Endothelial cell of umbilical vein (primary cell): ENCODE measurements around the gene FGF3. TPM values are rescaled to one million over a fixed set of nuclear protein-coding genes. Genes with fewer than 3 reads are reported as not detected.

Experiments used
- Bru-seq: library from RNA; stranded (reverse); fragments of 400-500 nt; gene quantifications from one replicate; lab custom pipeline; 2021; lab: Mats Ljungman, UMichigan
- BruChase-seq, 2 experiments: library from RNA; stranded (reverse); fragments of 400-500 nt; gene quantifications; one replicate each; lab custom pipeline; 2021; lab: Mats Ljungman, UMichigan
- BruUV-seq: library from RNA; stranded (reverse); fragments of 400-500 nt; replicated peaks from 2 replicates; lab custom pipeline; 2021; lab: Mats Ljungman, UMichigan
- CTCF ChIA-PET: fragments of 300-600, 350-600 bp; sonication (Branson Sonifier 250); formaldehyde crosslinking; loops from one replicate; lab custom pipeline; 2021; ENCODE audit warnings: antibody characterized with exemption, inconsistent platforms; lab: Charles Lee
- POLR2A ChIA-PET: fragments of 300-600, 350-600 bp; sonication (Branson Sonifier 250); formaldehyde crosslinking; loops from one replicate; lab custom pipeline; 2021; ENCODE audit warnings: antibody characterized with exemption, inconsistent platforms; lab: Charles Lee
- DNase-seq: peaks from one replicate; pipeline ENCODE4 v3.0.0-alpha.2; 2011; ENCODE audit warnings: low read depth, low spot score
- FAIRE-seq: peaks from 2 replicates; lab custom pipeline; 2011; peaks lifted over from hg19 to GRCh38; lab: Jason Lieb, UNC
- H2AFZ ChIP-seq: 2 replicates; pipeline ENCODE4 v1.6.0; 2012; ENCODE audit warnings: low read depth, low read length, control low read depth, inconsistent platforms
- H3K27ac ChIP-seq: 2 replicates; pipeline ENCODE4 v1.5.1; 2011; ENCODE audit warnings: low read depth, mild to moderate bottlenecking, control low read depth, low read length, moderate library complexity; ENCODE audit not compliant: insufficient read depth
- H3K27me3 ChIP-seq, 2 experiments: 2 replicates each; pipeline versions ENCODE4 v1.6.0 to v1.6.1; 2011; ENCODE audit warnings: low read length in 2 of 2, mixed read lengths in 1 of 2; ENCODE audit not compliant: control insufficient read depth in 2 of 2, insufficient read depth in 2 of 2
- H3K36me3 ChIP-seq, 2 experiments: 2 replicates in 1 of 2; 3 replicates in 1 of 2; pipeline ENCODE4 v1.5.1; 2011; ENCODE audit warnings: low read length in 2 of 2, mild to moderate bottlenecking in 1 of 2, moderate library complexity in 1 of 2; ENCODE audit not compliant: control insufficient read depth in 2 of 2, insufficient read depth in 2 of 2; ENCODE audit errors: extremely low read depth in 1 of 2
- H3K4me1 ChIP-seq: 3 replicates; pipeline ENCODE4 v1.5.1; 2011; ENCODE audit warnings: mild to moderate bottlenecking, low read length; ENCODE audit not compliant: control insufficient read depth, insufficient read depth; ENCODE audit errors: extremely low read depth
- H3K4me2 ChIP-seq: 2 replicates; pipeline ENCODE4 v1.6.1; 2011; ENCODE audit warnings: low read length, control low read depth, mixed read lengths; ENCODE audit not compliant: insufficient read depth
- H3K4me3 ChIP-seq, 3 experiments: fragments of 200-600 bp in 1 of 3; sonication (generic), shearing (Covaris generic) in 1 of 3; replicated peaks in 1 of 3; 2 replicates each; pipeline ENCODE4 v1.5.1; 2011 to 2016; ENCODE audit warnings: control low read depth in 3 of 3, low read length in 3 of 3, mild to moderate bottlenecking in 2 of 3, inconsistent platforms in 1 of 3, low read depth in 1 of 3, moderate library complexity in 1 of 3; ENCODE audit not compliant: insufficient read depth in 1 of 3
- H3K79me2 ChIP-seq: 2 replicates; pipeline ENCODE4 v1.6.0; 2012; ENCODE audit warnings: low read length, inconsistent platforms; ENCODE audit not compliant: control insufficient read depth, insufficient read depth
- H3K9ac ChIP-seq: replicated peaks from 2 replicates; pipeline ENCODE3; 2011; ENCODE audit warnings: low read length, control low read depth; ENCODE audit not compliant: insufficient read depth; ENCODE audit errors: extremely low read depth
- H3K9me1 ChIP-seq: replicated peaks from 3 replicates; pipeline ENCODE4 v1.6.0; 2011; ENCODE audit warnings: mild to moderate bottlenecking, low read length; ENCODE audit not compliant: control insufficient read depth, insufficient read depth; ENCODE audit errors: extremely low read depth
- H3K9me3 ChIP-seq: replicated peaks from 2 replicates; pipeline ENCODE4 v1.5.1; 2012; ENCODE audit warnings: low read length, inconsistent platforms; ENCODE audit not compliant: control insufficient read depth, insufficient read depth
- H4K20me1 ChIP-seq: replicated peaks from 2 replicates; pipeline ENCODE3; 2011; ENCODE audit warnings: mild to moderate bottlenecking, low read length; ENCODE audit not compliant: control insufficient read depth, insufficient read depth; ENCODE audit errors: extremely low read depth
- EZH2 ChIP-seq: IDR thresholded peaks from 2 replicates; pipeline ENCODE4 v1.6.1; 2012; ENCODE audit warnings: borderline replicate concordance, low read depth, mild to moderate bottlenecking, moderate library complexity, low read length, inconsistent platforms; ENCODE audit not compliant: severe bottlenecking
- FOS ChIP-seq: IDR thresholded peaks from 2 replicates; pipeline ENCODE4 v1.6.1; 2011; ENCODE audit warnings: mild to moderate bottlenecking, low read length, moderate library complexity, borderline replicate concordance; ENCODE audit not compliant: insufficient read depth
- GATA2 ChIP-seq: IDR thresholded peaks from 2 replicates; pipeline ENCODE4 v1.7.0; 2011; ENCODE audit warnings: low read depth, mild to moderate bottlenecking, moderate library complexity, mixed read lengths, low read length; ENCODE audit not compliant: insufficient read length, insufficient read depth
- JUN ChIP-seq: IDR thresholded peaks from 2 replicates; pipeline ENCODE4 v1.6.1; 2011; ENCODE audit warnings: borderline replicate concordance, low read depth; ENCODE audit not compliant: insufficient read length, insufficient read depth
- MYC ChIP-seq: IDR thresholded peaks from one replicate; pipeline ENCODE4 v1.6.1; 2011; ENCODE audit warnings: mild to moderate bottlenecking, low read depth, low read length
- POLR2A ChIP-seq: IDR thresholded peaks from 2 replicates; pipeline ENCODE4 v1.6.1; 2012; ENCODE audit warnings: low read depth, mild to moderate bottlenecking, control low read depth, low read length
- POLR2AphosphoS5 ChIP-seq: IDR thresholded peaks from 2 replicates; pipeline ENCODE4 v1.6.1; 2012; ENCODE audit warnings: low read depth, mild to moderate bottlenecking, control low read depth, low read length, moderate library complexity; ENCODE audit not compliant: insufficient read depth
- dilution Hi-C: fragments of 300-500 bp; cut with MboI; formaldehyde crosslinking; loops from one replicate; pipeline ENCODE4 v1.15.0; 2019; ENCODE audit warnings: low sequenced_read_pairs; ENCODE audit not compliant: extremely low pct_ligation_motif_present
- intact Hi-C: fragments of 100-400 bp; cut with micrococcal nuclease; formaldehyde crosslinking; loops from one replicate; pipeline ENCODE4 v1.10.0; 2022
- long read RNA-seq: library from polyadenylated mRNA; stranded (forward); transcript quantifications from one replicate; pipeline ENCODE4 v2.0.0, GENCODE V29; 2021
- polyA minus RNA-seq, 3 experiments: library from RNA; depleted of rRNA, polyadenylated mRNA; stranded (reverse); fragments of >200 nt; gene quantifications; 1 replicate in 1 of 3; 2 replicates in 2 of 3; pipeline ENCODE4 v1.2.3, GENCODE V29; 2011
- polyA plus RNA-seq, 4 experiments: library from polyadenylated mRNA; depleted of rRNA in 3 of 4; stranded (reverse) in 3 of 4; unstranded in 1 of 4; fragments of >200 nt; gene quantifications; 2 replicates each; pipeline versions ENCODE4 v1.2.1 to v1.2.3, GENCODE V29; 2011 to 2012; ENCODE audit warnings: missing spikeins in 1 of 4
- total RNA-seq: library from RNA; stranded (reverse); gene quantifications from 2 replicates; pipeline ENCODE4 v1.2.3, GENCODE V29; 2021
- TF ChIP-seq, protein P1 (sequence below): IDR thresholded peaks from 2 replicates; pipeline ENCODE4 v1.6.1; 2011; ENCODE audit not compliant: insufficient read depth, insufficient read length
- TF ChIP-seq, protein P2 (sequence below), 2 donors: IDR thresholded peaks; 1 replicate in 1 of 2; 2 replicates in 1 of 2; pipeline ENCODE4 v1.5.1; 2011; ENCODE audit warnings: low read length in 2 of 2, mild to moderate bottlenecking in 2 of 2, moderate library complexity in 2 of 2, control low read depth in 1 of 2, inconsistent platforms in 1 of 2, low read depth in 1 of 2; ENCODE audit not compliant: insufficient read depth in 1 of 2; ENCODE audit errors: extremely low read depth in 1 of 2

FGF3 gene
- not detected in 2 replicates for total RNA-seq
- polyA plus RNA-seq = not detected in 2 replicates
- polyA plus RNA-seq (2011; cell fraction: cytosol; rRNA removed) = not detected in 2 replicates
- polyA plus RNA-seq (2011; cell fraction: nucleus; rRNA removed) = not detected in 2 replicates
- not detected in 2 replicates for polyA plus RNA-seq (2012)
- polyA minus RNA-seq = not detected in 2 replicates
- polyA minus RNA-seq (2011; cell fraction: cytosol; rRNA and poly(A)+ RNA removed) = not detected
- not detected in 2 replicates for polyA minus RNA-seq (2011; cell fraction: nucleus; rRNA and poly(A)+ RNA removed)
- not detected for Bru-seq, nascent RNA
- BruChase-seq, experiment 1, labeled RNA remaining after a 6-hour chase = not detected
- BruChase-seq, experiment 2, labeled RNA remaining after a 2-hour chase = not detected
- long read RNA-seq = 0 reads

DNA sequence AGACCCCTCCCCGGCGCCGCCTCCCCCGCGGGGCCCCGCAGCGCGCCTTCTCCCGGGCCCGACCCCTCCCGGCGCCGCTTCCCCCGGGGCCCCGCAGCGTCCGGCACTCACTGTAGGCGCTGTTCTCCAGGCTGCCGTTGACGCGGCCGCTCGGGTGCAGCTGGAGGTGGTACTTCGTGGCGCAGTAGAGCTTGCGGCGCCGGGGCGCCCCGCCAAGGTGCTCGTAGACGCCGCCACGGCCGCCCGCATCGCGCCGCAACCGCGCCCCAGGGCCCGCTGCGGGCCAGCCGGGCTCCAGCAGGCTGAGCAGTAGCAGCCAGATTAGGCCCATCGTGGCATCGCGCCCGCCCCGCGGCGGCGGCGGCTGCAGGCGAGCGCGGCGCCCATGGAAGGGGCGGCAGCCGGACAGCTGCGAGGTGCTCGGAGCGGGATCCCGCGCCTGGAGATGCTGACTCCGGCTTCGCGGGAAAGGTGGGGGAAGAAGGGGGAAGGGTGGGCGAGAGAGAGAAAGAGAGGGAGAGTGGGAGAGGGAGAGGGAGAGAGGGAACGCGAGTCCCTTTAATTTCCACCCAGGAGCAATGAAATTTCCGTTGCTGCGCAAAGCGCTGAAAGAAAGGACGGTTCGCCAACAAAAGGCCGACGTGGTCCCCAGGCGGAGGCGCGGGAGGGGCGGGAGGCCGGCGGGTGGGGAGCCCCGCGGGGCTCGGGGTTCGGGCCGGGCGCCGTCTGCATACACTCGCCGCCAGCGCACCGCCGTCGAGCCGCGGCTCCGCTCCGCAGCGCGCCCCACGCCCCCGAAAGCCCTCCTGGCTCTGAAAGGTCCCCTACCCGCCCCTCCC lies at the start of gene FGF3:
Gene FGF3, minus strand, starts transcription at position 814 of the 839 bp plus-strand sequence. Its CDS starts 483 bp downstream, at position 331.
- Histone ChIP-seq H3K27ac (no peak within 1 kb of the TSS), H3K9ac (no peak within 1 kb of the TSS), H3K9me3 (no peaks in the 10 kb centered on the region), H4K20me1 (no peaks in the 10 kb centered on the region), H3K36me3 (no peaks in the 10 kb centered on the region), H3K4me3 (no peak within 1 kb of the TSS), H3K9me1 (no peaks in the 10 kb centered on the region), H3K4me2 (no peak within 1 kb of the TSS), H3K27me3 (peaks cover 44% of the 10 kb centered on the region in 2 experiments), H3K79me2 (no peaks in the 10 kb centered on the region), H2AFZ (no peak within 1 kb of the TSS), H3K4me1 (no peaks in the 10 kb centered on the region)
- dilution Hi-C loops = no loop called here
- BruUV-seq = no TSS peak
- ChIA-PET POLR2A (no interaction called here), CTCF (interaction anchor here (0.6 kb wide), 1 partner anchor 108 kb away, joined by 3 read pairs; no protein-coding TSS in a partner anchor)
- intact Hi-C loops = no loop called here
- TF ChIP-seq EZH2 (no peak), POLR2A (no peak), JUN (no peak), FOS (no peak), MYC (no peak), POLR2AphosphoS5 (no peak), GATA2 (no peak)
- TF ChIP-seq, protein P1, sequence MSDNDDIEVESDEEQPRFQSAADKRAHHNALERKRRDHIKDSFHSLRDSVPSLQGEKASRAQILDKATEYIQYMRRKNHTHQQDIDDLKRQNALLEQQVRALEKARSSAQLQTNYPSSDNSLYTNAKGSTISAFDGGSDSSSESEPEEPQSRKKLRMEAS = no peak
- TF ChIP-seq, protein P2, sequence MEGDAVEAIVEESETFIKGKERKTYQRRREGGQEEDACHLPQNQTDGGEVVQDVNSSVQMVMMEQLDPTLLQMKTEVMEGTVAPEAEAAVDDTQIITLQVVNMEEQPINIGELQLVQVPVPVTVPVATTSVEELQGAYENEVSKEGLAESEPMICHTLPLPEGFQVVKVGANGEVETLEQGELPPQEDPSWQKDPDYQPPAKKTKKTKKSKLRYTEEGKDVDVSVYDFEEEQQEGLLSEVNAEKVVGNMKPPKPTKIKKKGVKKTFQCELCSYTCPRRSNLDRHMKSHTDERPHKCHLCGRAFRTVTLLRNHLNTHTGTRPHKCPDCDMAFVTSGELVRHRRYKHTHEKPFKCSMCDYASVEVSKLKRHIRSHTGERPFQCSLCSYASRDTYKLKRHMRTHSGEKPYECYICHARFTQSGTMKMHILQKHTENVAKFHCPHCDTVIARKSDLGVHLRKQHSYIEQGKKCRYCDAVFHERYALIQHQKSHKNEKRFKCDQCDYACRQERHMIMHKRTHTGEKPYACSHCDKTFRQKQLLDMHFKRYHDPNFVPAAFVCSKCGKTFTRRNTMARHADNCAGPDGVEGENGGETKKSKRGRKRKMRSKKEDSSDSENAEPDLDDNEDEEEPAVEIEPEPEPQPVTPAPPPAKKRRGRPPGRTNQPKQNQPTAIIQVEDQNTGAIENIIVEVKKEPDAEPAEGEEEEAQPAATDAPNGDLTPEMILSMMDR (IDR thresholded peaks at IDR 0.05; ENCODE audit: extremely low read depth in 1 of 2, insufficient read depth in 1 of 2, low read depth in 1 of 2, low read length in 2 of 2) = no peak
- no peak for DNase-seq
- no peak for FAIRE-seq
